ENCODE data around the gene MARK3. TPM values are rescaled to one million over a fixed set of nuclear protein-coding genes. Genes with fewer than 3 reads are reported as not detected.

Gene MARK3
- total and polyA plus RNA-seq, 2 donors (not counting 1 experiment from before 2014, with no cell fraction given): 73.0 to 142 TPM

DNA sequence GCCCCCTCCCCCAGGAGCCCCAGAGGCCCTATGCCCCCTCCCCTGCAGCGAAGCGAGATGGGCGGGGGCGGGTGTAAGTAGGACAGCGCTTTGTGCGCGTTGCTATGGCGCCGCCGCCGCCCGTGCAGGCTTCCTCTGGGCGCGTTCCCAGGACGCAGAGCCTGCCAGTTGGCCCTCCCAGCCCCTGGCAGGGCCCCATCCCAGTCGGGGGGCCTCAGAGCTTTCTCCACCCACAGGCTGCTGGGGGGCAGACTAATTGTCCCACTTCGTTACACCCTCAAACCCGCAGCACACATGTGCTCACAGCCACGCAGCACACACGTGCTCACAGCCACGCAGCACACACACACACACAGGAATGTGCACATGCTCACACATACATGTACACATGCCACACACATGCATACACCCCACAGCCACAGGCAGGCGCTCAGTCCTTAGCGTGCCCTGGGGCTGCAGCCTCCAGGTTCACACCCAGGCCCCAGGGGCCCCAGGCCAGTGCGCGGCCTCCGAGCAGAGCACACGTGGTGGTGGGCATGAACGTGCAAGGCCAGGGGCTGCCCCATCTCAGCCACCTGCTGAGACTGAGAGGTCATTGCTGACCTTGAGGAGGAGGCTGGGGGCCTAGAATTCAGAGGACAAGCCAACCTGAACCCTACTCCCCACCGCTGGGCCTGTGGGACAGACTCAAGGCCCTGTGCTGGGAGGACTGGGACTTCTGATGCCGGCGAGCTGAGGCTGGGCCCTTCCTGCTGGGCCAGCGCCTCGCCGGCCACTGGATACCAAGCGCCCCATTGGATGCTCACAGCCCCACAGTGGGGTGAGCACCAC, 159.4 kb downstream of the MARK3 start:
- ChIA-PET POLR2A (no interaction called here), CTCF (interaction anchor here (1.4 to 9.3 kb wide), 3 partner anchors 15 to 46 kb away, joined by 3 to 128 read pairs (median 33); partner anchors contain the start of gene TRMT61A)
- Histone ChIP-seq H4K20me1 (ENCODE audit: control insufficient read depth, insufficient read depth, low read length, poor library complexity, severe bottlenecking) (peaks cover 19% of the 10 kb centered on the region), H3K36me3 (replicated peaks in 1 of 2; ENCODE audit: control extremely low read depth in 1 of 2, control insufficient read depth in 1 of 2, extremely low read depth in 1 of 2, insufficient read depth in 2 of 2, low read length in 1 of 2) (no peaks in the 10 kb centered on the region), H3K27me3 (replicated peaks in 1 of 4; ENCODE audit: control extremely low read depth in 1 of 4, control insufficient read depth in 3 of 4, insufficient read depth in 4 of 4, low read length in 3 of 4) (peaks cover 0 to 22% (median 2%) of the 10 kb centered on the region in 4 experiments), H3K4me3 (ENCODE audit: control extremely low read depth in 1 of 5, extremely low read depth in 1 of 5, insufficient read depth in 1 of 5, low read depth in 2 of 5, low read length in 4 of 5) (no peak overlapping the region), H3K9me3 (ENCODE audit: control extremely low read depth in 1 of 3, control insufficient read depth in 2 of 3, insufficient read depth in 1 of 3, low read length in 2 of 3) (no peaks in the 10 kb centered on the region), H3K27ac (ENCODE audit: low read length in 2 of 2) (no peak overlapping the region), H3K79me2 (ENCODE audit: control insufficient read depth, insufficient read depth, low read length) (peaks cover 8% of the 10 kb centered on the region), H3K4me1 (ENCODE audit: control insufficient read depth in 2 of 2, insufficient read depth in 2 of 2, low read length in 2 of 2) (peaks cover 0 to 6% of the 10 kb centered on the region in 2 donors), H3K4me2 (replicated peaks; ENCODE audit: low read depth, low read length, poor library complexity, severe bottlenecking) (no peak overlapping the region), H2AFZ (ENCODE audit: insufficient read depth, low read depth, low read length, poor library complexity, severe bottlenecking) (no peak overlapping the region), H3K9ac (ENCODE audit: low read length) (no peak overlapping the region)
- TF ChIP-seq, protein P1, sequence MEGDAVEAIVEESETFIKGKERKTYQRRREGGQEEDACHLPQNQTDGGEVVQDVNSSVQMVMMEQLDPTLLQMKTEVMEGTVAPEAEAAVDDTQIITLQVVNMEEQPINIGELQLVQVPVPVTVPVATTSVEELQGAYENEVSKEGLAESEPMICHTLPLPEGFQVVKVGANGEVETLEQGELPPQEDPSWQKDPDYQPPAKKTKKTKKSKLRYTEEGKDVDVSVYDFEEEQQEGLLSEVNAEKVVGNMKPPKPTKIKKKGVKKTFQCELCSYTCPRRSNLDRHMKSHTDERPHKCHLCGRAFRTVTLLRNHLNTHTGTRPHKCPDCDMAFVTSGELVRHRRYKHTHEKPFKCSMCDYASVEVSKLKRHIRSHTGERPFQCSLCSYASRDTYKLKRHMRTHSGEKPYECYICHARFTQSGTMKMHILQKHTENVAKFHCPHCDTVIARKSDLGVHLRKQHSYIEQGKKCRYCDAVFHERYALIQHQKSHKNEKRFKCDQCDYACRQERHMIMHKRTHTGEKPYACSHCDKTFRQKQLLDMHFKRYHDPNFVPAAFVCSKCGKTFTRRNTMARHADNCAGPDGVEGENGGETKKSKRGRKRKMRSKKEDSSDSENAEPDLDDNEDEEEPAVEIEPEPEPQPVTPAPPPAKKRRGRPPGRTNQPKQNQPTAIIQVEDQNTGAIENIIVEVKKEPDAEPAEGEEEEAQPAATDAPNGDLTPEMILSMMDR (IDR thresholded peaks at IDR 0.05): no peak
- no peak for ATAC-seq (ENCODE audit: low read depth)
- 90% methylated on average over 34 of the region's 35 CpGs for WGBS (ENCODE audit: insufficient coverage)
- Mint-ChIP-seq H3K9me3 (ENCODE audit: insufficient read depth) (no peaks in the 10 kb centered on the region), H3K27ac (no peak overlapping the region), H3K4me3 (no peak overlapping the region), H3K27me3 (no peaks in the 10 kb centered on the region), H3K4me1 (peaks cover 4% of the 10 kb centered on the region)
- no peak for DNase-seq
- intact Hi-C loops (cut with micrococcal nuclease): loop anchor here (5.0 kb wide), 1 partner anchor 467 kb away; no protein-coding TSS in a partner anchor

DNA sequence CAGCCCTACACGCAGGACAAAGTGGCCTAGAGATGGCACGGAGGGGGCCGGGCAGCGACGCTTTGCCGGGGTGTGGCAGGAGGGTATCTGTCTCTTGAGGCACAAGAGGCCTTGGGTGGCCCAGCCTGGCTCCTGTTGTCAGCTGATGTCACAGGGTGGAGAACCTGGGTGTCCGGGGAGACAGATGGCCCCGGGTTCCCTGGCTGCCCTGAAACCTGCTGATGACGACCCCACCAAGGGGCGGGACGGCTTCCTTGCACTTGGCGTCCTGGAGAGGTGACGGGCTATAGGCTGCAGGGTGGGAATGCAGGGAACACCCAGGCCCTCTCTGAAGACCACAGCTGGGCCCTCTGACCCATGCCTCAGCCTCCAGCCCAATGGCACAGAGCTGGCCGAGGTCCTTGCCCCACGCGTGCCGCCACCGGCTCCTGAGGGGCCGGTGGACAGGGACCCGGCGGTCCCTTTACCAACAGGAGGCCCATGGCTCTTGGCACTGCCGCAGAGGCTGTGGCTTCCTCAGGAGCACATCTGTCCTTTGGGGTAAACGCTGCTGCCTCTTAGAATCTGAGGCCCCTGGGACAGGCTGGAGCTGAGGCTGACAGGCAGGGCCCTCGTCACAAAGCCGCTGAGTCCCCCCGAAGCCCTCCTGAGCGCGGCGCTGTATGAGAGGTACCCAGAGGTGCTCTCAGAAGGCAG, 160.2 kb downstream of the MARK3 start:
- no peak for ATAC-seq (ENCODE audit: low read depth)
- H3K4me1 Mint-ChIP-seq: peaks cover 4% of the 10 kb centered on the region
- H3K9me3 Mint-ChIP-seq (ENCODE audit: insufficient read depth): no peaks in the 10 kb centered on the region
- H3K27me3 ChIP-seq (replicated peaks in 1 of 4; ENCODE audit: control extremely low read depth in 1 of 4, control insufficient read depth in 3 of 4, insufficient read depth in 4 of 4, low read length in 3 of 4): peaks cover 0 to 22% (median 2%) of the 10 kb centered on the region in 4 experiments
- H3K27ac Mint-ChIP-seq: no peak overlapping the region
- no peak overlapping the region for H3K4me2 ChIP-seq (replicated peaks; ENCODE audit: low read depth, low read length, poor library complexity, severe bottlenecking)
- peaks cover 15% of the 10 kb centered on the region for H3K79me2 ChIP-seq (ENCODE audit: control insufficient read depth, insufficient read depth, low read length)
- 96% methylated on average over 29 of the region's 29 CpGs for WGBS (ENCODE audit: insufficient coverage)
- DNase-seq: no peak
- no peaks in the 10 kb centered on the region for H3K36me3 ChIP-seq (replicated peaks in 1 of 2; ENCODE audit: control extremely low read depth in 1 of 2, control insufficient read depth in 1 of 2, extremely low read depth in 1 of 2, insufficient read depth in 2 of 2, low read length in 1 of 2)
- CTCF ChIA-PET: interaction anchor here (1.4 to 9.3 kb wide), 4 partner anchors 16 to 46 kb away, joined by 3 to 128 read pairs (median 26); partner anchors contain the start of gene TRMT61A
- H2AFZ ChIP-seq (ENCODE audit: insufficient read depth, low read depth, low read length, poor library complexity, severe bottlenecking): no peak overlapping the region
- no peaks in the 10 kb centered on the region for H3K27me3 Mint-ChIP-seq
- H3K4me3 ChIP-seq (ENCODE audit: control extremely low read depth in 1 of 5, extremely low read depth in 1 of 5, insufficient read depth in 1 of 5, low read depth in 2 of 5, low read length in 4 of 5): no peak overlapping the region
- TF ChIP-seq, protein P1 (IDR thresholded peaks at IDR 0.05): no peak
- TF ChIP-seq EZH2 (IDR thresholded peaks at IDR 0.05; ENCODE audit: borderline replicate concordance, insufficient read depth, low read depth, low read length, poor library complexity, severe bottlenecking): no peak
- no peak overlapping the region for H3K27ac ChIP-seq (ENCODE audit: low read length in 2 of 2)
- H3K9me3 ChIP-seq (ENCODE audit: control extremely low read depth in 1 of 3, control insufficient read depth in 2 of 3, insufficient read depth in 1 of 3, low read length in 2 of 3): no peaks in the 10 kb centered on the region
- no peak overlapping the region for H3K4me3 Mint-ChIP-seq
- no peak overlapping the region for H3K9ac ChIP-seq (ENCODE audit: low read length)
- peaks cover 0 to 6% of the 10 kb centered on the region in 2 donors for H3K4me1 ChIP-seq (ENCODE audit: control insufficient read depth in 2 of 2, insufficient read depth in 2 of 2, low read length in 2 of 2)
- intact Hi-C loops (cut with micrococcal nuclease): loop anchor here (5.0 kb wide), 1 partner anchor 468 kb away; no protein-coding TSS in a partner anchor
- POLR2A ChIA-PET: no interaction called here
- H4K20me1 ChIP-seq (ENCODE audit: control insufficient read depth, insufficient read depth, low read length, poor library complexity, severe bottlenecking): peaks cover 22% of the 10 kb centered on the region

All from B cell (primary cell).